GM19468 (cell line): ENCODE data around the gene PDE3A.
"Not testable (repeated sequence)": the region's sequence is repeated elsewhere in the genome, so short reads cannot be mapped to it uniquely, and the experiment has no call there.

Source experiments
- ATAC-seq: cut with Tn5 transposase; IDR thresholded peaks from one replicate; pipeline ENCODE4 v1.9.1; 2021; ENCODE audit warnings: mild to moderate bottlenecking, moderate library complexity, moderate number of reproducible peaks; ENCODE audit not compliant: unreplicated experiment; ENCODE audit errors: extremely low read depth

PDE3A gene

DNA sequence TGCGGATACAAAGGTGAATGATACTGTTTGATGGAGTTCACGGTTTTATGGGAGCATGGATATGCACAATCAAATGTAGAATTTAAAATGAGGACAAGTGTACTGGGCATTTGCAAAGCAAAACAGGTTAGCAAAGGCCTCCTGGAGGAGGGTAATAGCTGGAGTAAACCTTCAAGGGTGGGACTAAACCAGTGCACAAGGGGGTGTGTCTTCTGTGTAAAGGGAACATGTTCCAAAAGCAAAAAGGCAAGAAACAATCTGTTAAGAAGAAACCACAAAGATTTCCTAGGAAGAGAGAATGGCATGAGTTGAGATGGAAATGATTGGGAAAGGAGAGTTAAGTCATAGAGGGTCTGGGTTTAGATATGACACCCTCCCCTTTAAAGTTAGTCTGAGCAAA, 217.6 kb downstream of the PDE3A start:
- ATAC-seq, result no peak

DNA sequence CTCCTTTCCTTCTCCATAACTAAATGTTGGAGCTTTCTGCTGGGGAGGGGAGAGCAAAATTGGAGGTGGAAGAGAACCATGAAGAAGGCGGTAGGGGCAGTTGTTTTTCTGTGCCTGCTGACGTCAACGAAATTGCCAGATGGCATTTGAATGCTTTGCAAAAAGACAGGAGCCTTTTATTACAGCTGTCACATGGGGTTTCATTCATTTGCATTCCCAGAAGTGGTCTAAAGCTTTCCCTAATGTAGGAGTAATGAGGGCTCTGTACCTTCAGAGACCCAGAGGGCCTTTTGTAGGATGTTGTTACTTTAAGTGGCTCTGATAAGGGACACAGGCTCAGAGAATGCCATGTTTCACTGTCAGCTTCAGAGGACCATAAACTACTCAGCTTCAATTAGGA, 219.7 kb downstream of the PDE3A start:
- ATAC-seq, result no peak

DNA sequence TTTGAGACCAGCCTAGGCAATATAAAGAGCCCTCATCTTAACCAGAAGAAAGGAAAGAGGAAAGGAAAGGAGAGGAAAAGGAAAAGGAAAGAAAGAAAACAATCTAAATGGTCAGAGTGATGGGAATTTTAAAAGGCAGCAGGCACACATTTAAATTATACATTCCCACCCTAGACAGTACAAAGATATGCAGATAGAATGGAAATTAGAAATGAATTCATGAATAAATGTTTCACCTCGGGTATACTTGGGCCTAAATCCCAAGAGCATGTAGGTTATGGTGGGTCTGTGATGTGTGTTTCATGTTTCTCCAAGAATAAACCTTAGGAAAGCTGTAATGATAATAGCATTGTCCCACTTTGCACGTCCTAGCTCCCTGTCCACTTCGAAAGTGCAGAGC, 222.2 kb downstream of the PDE3A start:
- no peak for ATAC-seq

DNA sequence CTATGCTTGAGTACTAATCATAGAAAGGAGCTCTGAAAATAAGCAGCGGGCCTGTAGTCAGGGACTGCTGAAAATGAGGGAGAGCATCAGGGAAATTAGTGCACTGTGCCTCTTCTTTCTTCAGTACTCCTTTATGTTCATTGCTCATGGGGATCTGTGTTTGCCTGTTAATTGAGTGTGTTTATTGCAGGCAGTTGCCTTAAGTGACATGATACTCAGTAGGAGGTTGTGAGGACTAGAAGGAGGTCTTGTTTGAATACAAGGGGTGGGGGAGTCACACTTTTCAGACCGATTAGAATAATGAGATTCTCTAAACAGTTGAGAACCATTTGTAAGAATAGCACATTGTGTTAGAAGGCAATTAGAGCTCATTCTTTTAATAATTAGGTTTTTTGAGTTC, 224.2 kb downstream of the PDE3A start:
- no peak for ATAC-seq

DNA sequence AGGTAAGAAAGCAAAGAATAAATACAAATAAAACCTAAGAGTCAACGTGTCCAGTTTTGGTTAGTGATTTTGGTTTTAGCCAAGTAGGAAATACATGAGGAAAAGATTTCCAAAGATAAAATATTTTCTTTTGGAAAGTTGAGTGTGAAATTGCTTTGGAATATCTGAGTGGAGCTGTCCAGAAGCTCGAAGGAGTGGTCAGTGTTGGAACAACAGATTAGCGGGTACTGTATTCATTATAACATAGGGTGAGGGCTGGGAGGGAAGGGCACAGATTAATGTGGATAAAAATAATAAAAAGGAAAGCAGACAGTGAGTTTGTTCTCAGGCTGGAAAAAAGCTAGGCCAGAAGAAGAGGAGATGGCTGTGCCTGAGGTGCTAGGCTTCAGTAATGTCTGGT, 225.3 kb downstream of the PDE3A start:
- ATAC-seq, result no peak

DNA sequence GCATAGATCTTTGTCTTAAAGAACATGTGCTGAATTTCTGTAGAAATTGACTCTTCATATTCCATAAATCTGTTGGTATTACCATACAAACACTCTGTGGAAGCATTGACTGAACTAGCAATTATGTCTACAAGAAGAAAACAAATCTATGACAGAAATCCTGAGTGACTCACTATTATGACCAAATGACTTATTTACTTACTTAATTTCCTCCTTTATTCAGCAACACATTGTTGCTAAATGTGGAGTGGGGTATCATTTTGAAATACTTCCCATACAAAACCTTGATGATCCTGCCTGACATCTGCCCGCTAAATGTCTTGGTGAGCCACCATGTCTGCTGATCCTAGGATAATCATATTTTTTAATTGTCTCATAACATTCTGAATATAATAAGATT, 227.7 kb downstream of the PDE3A start:
- no peak for ATAC-seq

DNA sequence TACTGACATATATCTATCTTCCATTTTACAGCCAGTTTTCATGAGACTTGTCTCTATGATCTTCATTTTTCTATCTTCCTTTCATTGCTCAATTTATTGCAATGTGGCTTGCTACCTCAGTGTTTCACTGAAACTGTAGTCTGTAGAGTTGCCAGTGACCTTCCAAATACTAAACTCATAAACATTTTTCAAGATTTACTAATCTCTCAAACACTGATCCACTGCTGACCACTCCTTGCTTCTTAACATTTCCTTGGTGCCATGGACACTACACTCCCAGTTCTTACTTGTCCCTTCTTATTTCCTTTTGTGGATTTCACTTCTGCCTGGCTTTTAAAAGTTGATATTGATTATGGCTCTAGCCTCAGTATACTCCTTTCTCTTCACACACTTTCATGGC, 231.4 kb downstream of the PDE3A start:
- ATAC-seq, result no peak

DNA sequence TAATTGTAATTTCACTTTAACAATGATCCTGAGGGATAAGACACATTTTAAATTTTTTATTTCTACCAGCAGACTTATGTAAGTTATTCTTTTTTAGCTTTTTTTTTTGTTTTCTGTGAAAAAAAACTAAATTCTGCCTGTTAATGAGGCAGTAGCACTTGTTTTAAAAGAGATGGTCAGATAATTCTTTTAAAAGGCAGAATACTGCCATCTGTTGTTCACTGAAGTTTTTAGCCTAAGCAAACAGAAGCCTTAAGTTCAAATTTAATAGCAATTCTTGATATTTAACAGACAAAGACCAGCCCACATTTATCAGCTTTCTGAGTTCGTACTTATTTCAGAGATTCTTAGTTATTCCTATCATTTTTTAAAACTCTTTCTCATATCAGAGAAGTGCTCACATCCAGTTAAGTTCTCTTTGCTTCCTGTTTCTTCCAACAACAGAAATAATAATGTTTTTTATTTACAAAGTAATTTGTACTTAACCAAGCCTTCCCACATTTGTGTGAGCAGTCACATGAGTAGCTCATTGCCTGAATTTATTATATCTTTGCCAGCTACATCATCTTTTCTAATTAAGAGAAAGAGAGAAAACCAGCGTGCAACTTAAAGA, 233.4 kb downstream of the PDE3A start:
- ATAC-seq, result no peak

DNA sequence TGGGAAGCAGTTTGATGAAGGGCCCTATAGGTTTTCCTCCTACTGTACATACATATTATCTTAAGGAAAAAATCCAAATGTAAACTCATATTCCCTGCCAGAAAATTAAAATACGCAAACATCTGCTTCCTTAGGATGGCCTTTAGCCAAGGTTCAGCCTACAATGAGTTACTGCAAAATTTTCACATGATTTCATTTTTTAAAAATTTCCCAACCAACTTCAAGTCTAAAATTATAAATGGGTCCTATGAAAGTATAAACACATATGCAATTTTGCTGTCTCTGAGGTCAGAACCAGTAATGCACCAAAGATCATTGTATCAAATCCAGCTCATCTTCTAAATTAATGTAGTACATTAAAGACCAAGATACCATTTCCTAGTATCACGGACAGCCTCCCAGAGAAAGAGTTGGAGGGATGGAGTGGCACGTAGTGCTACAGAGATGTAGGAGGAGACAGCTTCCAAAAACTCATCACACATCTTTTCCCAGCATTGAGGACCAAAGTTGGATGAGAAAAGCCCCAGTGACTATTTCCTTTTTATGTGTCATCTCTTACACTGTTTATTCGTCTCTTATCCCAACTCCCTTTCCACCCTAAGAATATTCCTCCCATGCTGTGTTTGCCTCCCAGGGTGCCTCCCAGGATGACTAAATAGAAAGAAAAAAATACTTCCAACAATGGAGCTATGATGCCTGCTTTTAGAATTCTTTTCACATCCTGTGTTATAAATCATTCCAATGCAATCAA, 234.5 kb downstream of the PDE3A start:
- ATAC-seq, result no peak

DNA sequence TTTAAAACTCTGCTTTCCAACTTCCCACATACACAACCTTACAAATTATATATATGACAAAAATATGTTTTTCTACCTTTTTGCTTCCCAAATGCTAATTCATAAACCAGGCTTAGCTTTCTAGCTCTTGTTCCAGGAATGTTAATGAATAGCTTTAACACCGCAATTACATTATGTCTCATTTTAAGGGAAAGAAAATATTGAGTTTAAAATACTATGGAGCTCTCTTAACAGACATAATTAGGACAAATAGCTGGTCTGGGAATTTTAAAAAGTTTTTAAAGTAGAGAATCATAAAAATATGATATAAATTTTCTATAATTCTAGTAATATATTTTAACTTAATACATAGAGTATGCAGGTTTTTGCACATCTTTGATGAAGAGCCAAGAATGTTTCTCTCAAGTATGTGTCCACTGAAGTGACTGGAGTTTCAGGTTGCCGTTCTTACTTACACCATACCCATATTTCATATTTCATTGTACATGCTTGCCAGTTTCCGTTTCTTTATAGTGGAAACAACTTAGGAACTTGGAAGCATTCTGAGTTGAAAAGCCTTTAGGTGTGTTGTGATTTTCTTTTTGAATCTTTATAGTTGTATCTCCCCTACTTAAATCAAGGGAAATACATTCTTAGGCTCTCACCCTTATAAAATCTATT, 236.2 kb downstream of the PDE3A start:
- no peak for ATAC-seq

DNA sequence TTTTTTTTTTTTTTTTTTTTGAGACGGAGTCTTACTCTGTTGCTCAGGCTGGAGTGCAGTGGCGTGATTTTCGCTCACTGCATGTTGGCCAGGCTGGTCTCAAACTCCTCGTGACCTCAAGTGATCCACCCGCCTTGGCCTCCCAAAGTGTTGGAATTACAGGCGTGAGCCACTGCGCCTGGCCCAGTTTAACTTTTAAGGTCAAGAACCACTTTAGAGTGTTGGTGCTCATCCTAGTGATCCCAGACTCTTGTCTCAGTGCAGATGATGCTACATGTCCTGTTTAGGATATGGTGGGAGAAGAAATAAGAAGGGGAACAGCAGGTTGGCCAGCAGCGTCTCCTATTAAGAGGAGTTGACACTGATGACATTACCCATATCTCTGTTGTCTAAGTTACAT, 246.7 kb downstream of the PDE3A start:
- ATAC-seq, result not testable (repeated sequence)

DNA sequence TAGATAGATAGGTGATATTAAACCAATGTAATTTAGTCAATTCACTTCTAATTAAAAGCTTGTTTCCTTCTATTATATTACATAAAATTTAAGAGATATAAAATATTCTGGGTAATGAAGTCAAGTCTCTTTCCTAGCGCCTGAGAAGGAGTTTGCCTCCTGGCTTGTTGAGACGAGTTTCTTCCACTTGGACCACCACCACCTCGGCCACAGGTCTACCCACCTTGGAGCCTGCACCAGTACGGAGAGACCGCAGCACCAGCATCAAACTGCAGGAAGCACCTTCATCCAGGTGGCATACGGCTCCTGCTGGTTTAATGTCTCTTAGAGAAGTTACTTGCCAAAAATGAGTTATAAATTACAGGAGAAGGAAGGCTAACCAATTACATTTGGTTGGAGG, 247.8 kb downstream of the PDE3A start:
- no peak for ATAC-seq

DNA sequence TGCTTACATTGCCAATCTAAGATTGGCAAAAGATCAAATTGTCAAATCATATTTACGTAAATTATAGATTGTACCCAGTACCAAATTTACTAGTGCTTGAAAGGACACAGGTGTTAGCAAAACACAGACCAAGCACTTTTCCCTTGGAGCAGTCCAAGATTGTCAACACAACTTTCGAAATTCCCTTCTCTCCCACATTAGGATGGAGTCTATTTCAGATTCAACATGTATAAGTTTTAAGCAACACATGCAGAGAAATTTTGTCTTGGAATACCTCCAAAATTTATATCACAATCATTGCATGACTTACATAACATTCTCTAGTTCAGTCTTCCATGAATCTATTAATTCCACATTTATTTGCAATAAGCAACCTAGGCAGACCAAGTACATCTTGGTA, 251.9 kb downstream of the PDE3A start:
- no peak for ATAC-seq

DNA sequence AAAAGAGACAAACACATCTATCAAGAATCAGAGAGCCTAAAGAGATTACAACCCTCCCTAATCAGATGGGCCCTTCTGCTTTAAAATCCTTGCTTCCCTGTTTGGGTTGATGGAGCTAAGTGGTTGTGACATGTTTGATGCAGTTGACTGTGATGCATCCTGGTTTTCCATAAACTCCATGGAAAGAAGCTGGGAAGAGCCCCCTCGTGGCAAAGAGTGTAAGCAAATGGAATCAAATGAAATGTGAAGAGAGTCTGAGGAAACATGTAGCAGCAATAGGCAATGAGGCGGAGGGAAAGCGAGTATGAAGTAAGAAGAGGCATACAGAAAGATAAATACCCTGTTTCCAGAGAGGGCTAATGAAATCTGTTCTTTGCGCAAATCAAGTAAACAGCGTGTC, 256.4 kb downstream of the PDE3A start:
- no peak for ATAC-seq

DNA sequence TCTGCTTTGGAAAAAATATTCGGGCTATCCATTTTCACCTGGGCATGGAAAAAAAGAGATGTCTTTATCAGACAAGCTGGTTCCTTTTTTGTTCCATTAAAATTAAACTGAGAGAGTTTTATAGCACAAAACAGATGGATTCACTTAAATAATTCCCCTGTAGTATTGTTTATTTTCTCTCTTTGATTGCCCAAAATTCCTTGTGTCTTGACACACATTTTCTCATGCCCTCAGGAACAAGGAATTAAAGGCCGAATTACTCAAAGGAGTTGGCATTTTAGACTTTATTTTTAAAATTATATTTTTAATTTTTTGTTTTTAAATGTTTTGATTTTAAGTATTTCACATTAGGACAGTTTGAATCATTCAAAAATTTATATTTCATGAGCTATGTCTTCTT, 257.2 kb downstream of the PDE3A start:
- no peak for ATAC-seq

DNA sequence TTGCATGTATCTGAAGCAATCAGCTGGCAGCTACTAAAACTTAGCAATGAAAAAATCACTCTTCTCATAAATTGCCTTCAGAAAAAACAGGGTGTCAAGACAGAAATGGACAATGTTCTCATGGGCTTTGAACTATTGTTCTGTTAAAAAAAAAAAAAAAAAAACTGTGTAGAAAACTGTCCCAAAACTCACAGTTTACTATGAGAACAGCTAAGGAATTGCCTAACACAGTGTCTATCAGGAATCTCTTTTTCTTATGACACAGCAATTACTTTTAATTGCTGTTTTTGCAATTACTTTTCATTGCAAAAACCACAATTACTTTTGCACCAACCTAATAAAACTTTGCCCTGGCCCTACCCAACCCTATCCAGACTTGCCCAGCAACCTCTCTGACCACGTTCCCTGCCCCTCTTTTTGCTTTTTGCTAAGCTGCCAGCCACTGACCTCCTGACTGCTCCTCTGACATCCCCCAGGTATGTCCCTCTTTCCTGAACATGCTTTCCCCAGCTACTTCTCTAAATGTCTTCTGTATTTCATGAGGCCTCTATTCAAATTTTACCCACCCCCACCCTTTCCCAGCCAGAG, 258.8 kb downstream of the PDE3A start:
- ATAC-seq, result no peak

DNA sequence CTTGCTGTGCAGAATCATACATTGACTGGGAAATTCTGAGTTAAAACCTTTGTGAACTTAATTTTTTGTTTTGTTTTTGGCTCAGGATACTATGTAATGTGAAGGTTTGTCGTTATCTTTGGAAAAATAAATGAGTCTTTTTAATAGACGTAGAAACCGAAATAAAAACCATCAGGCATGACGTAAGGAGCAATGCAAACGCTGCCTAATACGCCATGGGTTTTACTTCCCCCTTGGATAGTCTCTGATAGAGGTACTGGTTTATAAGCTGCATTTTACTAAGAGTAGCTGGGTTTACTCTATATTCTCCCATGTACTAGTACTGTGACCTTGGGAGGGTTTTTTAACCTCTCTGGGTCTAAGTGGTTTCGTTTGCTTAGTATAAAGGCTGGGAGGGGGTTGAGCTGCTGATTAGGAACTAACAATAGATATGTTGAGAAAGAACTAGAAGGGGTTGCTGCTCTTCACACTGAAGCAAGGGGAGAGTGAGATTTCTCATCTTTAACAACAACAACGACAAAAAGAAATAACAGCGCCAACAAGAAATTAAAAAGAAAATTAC, 260.0 kb downstream of the PDE3A start:
- ATAC-seq, result no peak

DNA sequence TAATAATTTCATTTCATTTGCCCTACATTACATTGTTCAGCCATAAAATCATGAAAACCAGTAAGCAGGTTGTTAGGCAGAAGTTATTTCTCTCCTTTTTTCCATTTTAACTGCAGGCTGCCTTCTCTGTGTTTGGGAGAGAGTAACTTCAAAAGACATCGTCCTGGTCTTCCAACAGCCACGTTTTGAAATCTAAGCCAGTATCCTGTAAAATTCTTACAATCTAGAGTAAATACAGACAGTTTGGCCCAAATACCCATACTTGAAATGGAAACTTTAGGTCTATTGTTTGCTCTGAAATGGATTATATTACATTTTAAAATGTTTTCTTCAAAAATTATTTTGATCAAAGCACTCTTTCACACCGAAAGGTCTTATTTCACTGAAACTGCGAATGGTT, 260.7 kb downstream of the PDE3A start:
- no peak for ATAC-seq

DNA sequence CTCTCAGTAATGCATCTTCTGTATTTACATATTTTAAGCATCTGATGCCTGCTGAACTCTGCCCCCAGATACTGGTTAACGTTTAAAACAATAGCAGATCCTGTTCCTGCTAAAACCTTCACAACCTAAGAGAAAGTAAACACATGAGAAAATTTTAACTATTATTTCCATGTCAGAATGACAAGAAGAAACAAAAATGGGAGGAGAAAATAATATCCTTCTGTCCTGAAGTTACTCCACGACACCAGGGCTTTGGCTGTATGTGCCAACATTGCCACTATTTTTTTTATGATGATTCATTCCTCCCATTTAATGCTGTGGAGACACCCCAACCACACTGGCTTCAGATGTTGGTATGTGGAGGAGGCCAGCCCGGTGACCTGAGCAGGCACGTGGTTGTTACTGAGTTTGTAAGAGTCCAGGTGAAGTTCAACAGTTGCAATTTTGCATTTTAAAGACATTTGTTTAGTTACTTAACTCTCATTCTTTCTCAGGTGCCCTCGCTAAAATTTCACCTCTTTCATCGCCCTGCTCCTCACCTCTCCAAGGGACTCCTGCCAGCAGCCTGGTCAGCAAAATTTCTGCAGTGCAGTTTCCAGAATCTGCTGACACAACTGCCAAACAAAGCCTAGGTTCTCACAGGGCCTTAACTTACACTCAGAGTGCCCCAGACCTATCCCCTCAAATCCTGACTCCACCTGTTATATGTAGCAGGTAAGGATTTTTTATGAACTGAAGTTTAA, 261.2 kb downstream of the PDE3A start:
- no peak for ATAC-seq

DNA sequence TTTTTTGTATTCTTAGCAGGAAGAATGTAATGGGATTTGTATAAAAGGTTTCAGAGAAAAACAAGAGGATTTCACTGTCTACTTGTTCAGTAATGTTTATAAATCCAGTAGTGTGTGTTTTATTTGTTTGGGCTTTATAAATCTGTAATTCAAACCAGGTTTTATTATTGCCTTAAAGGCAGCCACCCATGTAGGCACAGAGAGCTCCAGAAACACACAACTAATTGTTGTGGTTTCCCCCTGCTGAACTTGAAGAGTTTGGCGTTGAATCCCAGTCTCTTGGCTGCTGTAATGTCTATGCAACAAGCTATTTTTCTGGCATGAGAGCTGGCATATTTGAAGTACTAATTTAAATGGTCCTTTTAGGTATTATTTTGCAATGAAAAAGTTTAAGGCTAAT, 263.4 kb downstream of the PDE3A start:
- ATAC-seq, result no peak
